Measurements from ENCODE around the gene MRTFA.

Gene MRTFA

DNA sequence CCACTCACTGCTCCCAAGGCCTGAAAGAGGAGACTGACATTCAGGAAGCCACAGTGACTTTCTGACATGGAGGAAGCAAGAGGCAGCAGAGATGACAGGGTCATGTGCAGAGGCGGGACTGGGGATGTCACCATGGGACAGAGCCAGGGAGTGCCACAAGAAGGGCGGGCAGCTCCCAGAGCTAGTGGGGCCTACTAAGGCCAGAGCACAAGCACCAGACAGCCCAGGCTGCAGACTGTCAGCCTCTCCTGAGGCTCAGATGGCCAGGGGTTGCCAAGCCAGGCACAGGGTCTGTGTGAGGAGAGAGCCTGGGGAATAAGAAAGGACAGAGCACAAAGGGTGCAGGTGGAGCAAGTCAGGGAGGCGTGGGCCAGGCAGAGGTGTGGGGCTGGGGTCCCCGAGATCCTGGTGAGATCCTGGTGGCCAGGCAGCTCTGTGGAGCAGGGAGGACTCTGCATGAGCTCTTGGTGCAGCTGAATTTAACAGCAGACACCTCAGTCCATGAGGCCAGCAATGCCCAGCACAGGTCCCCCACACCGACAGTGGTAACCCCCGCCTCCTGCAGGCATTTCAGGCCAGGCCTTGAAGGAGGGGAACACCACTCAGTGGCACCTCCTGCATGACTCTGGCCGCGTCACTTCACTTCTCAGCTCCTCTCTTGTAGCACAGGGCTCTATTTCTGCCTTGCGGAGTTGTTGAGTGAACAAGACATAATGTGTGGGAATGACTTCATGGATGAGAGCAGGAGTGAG lies 213.8 kb downstream of the MRTFA start:
- DNase-seq = no peak

GRCh38 chr22:40421941-40422340 lies 214.6 kb downstream of the MRTFA start:
- no peak for DNase-seq

- no peak for DNase-seq
Observed at GRCh38 chr22:40421082-40421350, 215.5 kb downstream of the MRTFA start.

GRCh38 chr22:40420341-40421081 lies 216.0 kb downstream of the MRTFA start:
- DNase-seq = no peak

DNA sequence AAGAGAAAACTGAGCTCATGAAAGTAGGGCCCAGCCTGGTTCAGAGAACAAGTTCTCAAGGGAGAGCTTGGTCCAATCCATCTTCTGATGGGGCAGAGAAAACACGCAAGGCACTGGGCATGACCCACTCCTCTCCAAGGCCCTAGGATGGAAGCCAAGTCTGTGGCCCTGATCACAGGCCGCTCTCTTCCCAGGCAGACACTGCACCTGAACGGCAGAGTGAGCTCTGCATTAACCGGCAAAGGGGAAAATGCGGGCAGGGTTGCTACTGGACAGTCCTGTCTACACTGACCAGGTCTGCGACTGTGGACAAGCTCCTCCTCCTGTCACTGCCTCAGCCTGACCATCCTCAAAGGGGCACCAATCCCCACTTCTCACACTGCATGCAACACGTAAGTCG lies 216.8 kb downstream of the MRTFA start:
- no peak for DNase-seq

DNA sequence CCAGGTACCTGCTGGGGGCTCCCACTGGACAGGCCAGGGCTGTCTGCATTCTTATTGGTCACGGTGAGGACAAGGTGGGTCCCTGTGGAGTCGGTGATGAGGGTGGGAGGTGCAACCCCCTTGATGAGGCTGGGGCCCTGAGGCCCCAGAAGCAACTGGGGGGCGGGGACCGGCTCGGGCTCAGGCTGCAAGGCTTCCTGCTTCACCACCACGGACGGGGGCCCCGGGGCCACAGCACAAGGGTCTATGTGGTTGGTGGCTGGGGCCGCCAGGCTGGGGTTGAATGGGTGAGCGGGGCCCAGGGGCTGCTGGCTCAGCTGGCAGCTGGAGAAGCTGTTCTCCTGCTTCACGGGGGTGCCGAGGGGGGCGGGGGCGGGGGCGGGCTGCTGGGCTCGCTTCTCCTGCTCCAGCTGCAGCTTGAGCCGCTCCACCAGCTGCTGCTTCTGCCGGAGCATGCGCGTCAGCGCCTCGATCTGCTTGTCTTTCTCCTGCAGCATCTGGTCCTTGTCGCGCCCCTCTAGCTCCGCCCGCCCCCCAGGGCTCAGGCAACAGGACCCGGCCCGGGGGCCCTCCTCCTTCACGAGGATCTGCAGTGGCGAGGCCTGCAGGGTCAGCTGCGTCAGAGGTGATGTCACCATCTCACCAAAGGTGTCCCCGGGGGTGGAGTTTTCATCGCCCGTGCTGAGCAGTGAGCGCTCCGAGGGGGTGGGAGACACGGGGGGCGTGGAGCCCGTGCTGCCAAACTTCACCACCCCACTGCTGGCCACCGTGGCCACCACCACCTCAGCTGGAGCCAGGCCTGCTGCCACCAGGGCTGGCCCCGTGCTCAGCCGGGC lies 217.9 kb downstream of the MRTFA start:
- DNase-seq = no peak

- no peak for DNase-seq
Observed at GRCh38 chr22:40417881-40418280, 218.6 kb downstream of the MRTFA start.

GRCh38 chr22:40417041-40417440 lies 219.5 kb downstream of the MRTFA start:
- no peak for DNase-seq

DNA sequence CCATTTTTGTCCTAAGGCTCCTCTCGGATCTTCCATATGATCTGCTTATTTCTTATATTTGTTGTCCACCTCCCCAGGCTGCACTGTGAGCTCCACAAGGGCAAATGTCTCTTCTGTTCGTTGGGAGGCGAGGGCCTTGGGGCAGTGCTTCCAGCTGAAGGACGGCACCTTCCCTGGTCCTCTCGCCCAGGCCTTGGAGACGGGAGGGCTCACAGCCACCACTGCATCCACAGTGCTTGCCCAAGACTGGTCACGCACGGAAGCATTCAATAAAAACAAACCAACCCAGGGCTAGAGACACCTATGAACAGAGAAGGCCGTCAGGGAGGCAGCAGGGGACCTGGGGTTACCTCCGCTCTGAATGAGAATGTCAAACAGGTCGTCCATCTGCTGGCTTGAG lies 219.9 kb downstream of the MRTFA start:
- no peak for DNase-seq

GRCh38 chr22:40416267-40416570 lies 220.3 kb downstream of the MRTFA start:
- no peak for DNase-seq

GRCh38 chr22:40415531-40416266 lies 220.8 kb downstream of the MRTFA start:
- no peak for DNase-seq

- DNase-seq = no peak
Observed at GRCh38 chr22:40414838-40415505, 221.5 kb downstream of the MRTFA start.

GRCh38 chr22:40414311-40414710 lies 222.2 kb downstream of the MRTFA start:
- DNase-seq = no peak

DNA sequence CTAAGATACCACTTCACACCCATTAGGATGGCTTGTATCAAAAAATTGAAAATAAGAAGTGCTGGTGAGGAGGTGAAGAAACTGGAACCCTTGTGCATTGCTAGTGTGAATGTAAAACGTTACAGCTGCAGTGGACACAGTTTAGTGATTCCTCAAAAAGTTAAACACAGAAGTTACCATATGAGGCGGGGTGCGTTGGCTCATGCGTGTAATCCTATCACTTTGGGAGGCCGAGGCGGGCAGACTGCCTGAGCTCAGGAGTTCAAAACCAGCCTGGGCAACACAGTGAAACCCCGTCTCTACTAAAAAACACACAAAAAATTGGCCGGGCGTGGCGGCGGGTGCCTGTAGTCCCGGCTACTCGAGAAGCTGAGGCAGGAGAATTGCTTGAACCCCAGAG lies 222.6 kb downstream of the MRTFA start:
- no peak for DNase-seq

GRCh38 chr22:40412441-40412840 lies 224.1 kb downstream of the MRTFA start:
- no peak for DNase-seq

- DNase-seq = no peak
Observed at GRCh38 chr22:40411506-40411861, 225.0 kb downstream of the MRTFA start.

- DNase-seq = no peak
Observed at GRCh38 chr22:40410731-40411505, 225.6 kb downstream of the MRTFA start.

DNA sequence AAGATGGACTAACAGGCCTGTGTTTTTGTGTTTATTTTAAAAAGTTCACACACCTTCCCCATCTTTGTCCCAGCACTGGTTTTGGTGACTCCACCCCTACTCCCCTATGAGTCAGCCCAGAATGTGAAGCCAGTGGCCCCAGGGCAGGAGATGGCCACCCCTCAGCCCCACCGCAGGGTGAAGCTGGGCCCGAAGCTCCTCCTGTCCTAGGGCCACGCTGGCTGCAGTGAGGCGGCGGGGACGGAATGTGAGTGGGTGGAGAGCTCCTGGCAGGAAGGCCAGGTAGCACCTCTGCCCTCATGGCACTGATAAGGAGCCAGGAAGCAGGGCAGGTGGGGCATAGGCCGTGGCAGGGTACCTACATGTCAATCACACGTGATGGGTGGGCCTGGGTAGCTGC lies 226.2 kb downstream of the MRTFA start:
- no peak for DNase-seq

- DNase-seq = no peak
Observed at GRCh38 chr22:40409613-40410113, 226.9 kb downstream of the MRTFA start.

- DNase-seq = no peak
Observed at GRCh38 chr22:40408718-40409612, 227.6 kb downstream of the MRTFA start.

Measured in GOT3 (cell line).